Activated CD4-positive, CD25-positive, alpha-beta regulatory T cell (primary cell): ENCODE measurements around the gene WDR76.
"Not testable (repeated sequence)": the region's sequence is repeated elsewhere in the genome, so short reads cannot be mapped to it uniquely, and the experiment has no call there.

ENCODE experiments used
- DNase-seq, 4 experiments: peaks; one replicate each; lab custom pipeline; 2025; lab: John Stamatoyannopoulos, UW

The WDR76 gene

DNA sequence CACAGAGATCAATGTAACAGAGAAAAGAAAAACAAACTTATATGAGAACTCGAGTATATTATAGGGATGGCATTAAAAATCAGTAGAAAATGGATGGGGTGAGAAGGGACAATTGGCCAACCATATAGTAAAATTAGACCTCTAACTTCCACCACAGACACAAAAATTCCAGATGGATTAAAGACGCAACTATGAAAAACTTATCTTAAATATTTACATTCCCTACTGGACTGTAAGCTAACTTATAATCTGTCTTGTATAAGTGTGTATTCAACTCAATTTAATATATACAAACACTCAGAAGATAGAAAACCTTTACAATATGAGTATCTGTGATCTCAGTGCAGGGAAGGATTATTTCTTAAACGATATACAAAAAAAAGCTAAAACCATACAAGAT lies 5.3 kb upstream of the WDR76 start:
- no peak for DNase-seq

DNA sequence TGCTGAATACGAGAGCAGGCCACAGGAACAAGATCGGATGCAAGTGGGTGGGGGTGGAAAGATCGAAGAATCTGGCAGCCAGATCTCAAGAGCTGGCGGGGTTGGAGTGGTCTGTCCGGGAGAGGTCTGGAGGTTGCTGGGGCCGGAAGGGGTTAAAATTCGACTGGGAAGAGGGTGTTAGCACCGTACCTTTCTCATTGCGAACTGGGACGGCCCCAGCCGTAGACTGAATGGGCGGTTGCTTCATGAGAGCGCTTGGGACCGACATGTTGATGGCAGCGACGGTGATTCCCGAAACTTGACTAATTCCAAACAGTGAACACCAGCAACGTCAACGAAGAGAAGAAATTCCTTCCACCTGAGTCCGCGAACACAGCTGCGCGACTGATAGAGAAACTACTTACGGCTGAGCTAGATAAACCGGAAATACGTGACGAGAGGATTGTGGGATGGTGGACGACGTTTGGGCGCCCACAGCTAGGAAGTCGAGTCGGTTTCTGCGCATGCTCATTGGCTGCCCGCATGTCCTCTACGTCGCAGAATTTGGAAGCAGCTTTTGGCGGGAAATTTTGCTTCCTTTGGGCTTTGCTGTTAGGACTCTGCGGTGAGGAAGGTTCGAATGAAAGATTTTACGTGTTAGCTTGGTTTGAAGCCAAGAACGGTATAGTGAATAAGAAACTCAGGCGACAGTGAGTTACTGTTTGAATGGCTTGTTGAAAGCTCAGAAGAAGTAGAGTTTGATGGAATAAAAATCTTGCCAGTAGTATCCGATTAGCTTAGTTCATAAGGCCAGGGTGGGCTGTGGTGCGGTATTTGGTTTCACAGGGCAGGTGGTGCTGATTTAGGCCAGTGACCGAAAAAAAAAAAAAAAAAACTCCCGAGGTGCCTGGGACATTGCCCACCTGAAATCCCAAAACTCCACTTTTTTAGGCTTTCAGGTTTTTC lies 2.2 kb upstream of the WDR76 start, which contains the start of gene MFAP1:
MFAP1 (minus strand) TSS at position 389 of the 945 bp plus-strand sequence; CDS start at position 268, 121 bp downstream.
- peak; percentile 68 to 80 (median 74) for DNase-seq

- not testable (repeated sequence) for DNase-seq
Measured at GRCh38 chr15:43825305-43825704, 1.5 kb upstream of the WDR76 start.

DNA sequence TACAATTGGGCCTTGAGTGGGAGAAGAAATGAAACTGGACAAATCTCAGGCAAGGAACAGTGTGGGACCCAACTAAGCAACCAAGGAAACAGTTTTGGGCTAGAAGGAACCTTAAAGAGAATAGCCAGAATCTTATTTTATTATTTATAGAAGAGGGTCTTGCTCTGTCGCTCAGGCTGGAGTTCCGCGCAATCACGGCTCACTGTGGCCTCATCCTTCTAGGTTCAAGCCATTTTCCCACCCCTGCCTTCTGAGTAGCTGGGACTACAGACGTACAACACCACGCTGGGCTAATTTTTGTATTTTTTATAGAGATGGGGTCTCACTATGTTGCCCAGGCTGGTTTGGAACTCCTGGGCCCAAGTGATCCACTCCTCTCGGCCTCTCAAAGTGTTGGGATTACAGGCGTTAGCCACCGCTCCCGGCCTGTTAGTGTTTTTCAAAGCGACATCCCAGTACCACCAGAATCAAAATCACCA lies 734 bp upstream of the WDR76 start:
- DNase-seq, result no peak

GRCh38 chr15:43828061-43828657 lies 1.4 kb downstream of the WDR76 start:
- DNase-seq, result no peak

- not testable (repeated sequence) for DNase-seq
Measured at GRCh38 chr15:43829951-43830540, 3.2 kb downstream of the WDR76 start.

DNA sequence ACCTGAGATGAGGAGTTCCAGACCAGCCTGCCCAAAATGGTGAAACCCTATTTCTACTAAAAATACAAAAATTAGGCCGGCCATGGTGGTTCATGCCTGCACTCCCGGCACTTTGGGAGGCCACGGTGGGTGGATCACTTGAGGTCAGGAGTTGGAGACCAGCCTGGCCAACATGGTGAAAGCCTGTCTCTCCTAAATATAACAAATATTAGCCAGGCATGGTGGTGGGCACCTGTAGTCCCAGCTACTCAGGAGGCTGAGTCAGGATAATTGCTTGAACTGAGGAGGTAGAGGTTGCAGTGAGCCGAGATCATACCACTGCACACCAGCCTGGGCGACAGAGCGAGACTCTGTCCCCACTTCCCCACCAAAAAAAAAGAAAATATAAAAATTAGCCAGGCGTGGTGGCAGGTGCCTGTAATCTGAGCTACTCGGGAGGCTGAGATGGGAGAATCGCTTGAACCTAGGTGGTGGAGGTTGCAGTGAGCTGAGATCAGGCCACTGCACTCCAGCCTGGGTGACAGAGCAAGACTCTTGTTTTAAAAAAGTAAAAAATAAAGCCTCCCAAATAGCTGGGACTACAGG lies 4.0 kb downstream of the WDR76 start:
- DNase-seq, result not testable (repeated sequence)

DNA sequence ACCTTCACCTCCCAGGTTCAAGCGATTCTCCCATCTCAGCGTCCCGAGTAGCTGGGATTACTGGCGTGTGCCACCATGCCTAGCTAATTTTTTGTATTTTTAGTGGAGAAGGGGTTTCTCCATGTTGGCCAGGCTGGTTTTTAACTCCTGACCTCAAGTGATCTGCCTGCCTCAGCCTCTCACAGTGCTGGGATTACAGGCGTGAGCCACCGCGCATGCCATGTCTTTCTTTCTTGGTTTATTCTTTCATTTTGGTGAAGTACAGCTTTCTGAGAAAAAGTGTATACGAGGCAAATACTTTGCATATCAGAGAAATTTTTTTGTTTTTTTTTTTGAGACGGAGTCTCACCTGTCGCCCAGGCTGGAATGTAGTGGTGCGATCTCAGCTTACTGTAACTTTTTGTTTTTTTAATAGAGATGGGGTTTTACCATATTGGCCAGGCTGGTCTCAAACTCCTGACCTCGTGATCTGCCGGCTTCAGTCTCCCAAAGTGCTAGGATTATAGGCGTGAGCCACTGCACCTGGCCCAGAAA lies 4.8 kb downstream of the WDR76 start:
- not testable (repeated sequence) for DNase-seq

- not testable (repeated sequence) for DNase-seq
Measured at GRCh38 chr15:43832485-43832884, 5.7 kb downstream of the WDR76 start.

GRCh38 chr15:43845421-43845820 lies 18.6 kb downstream of the WDR76 start:
- DNase-seq, result no peak

- DNase-seq, result no peak
Measured at GRCh38 chr15:43851251-43851650, 24.4 kb downstream of the WDR76 start.

DNA sequence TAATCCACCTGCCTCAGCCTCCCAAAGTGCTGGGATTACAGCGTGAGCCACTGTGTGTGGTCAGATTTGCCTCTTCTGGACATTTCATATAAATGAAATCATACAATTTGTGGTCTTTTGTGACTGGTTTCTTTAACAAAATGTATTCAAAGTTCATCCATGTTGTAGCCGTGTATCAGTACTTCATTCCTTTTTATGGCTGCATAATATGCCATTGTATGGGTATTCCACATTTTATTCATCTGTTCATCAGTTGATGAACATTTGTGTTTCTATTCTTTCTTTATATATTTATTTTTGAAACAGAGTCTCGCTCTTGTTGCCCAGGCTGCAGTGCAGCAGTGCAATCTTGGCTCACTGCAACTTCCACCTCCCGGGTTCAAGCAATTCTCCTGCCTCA lies 25.8 kb downstream of the WDR76 start:
- no peak for DNase-seq

DNA sequence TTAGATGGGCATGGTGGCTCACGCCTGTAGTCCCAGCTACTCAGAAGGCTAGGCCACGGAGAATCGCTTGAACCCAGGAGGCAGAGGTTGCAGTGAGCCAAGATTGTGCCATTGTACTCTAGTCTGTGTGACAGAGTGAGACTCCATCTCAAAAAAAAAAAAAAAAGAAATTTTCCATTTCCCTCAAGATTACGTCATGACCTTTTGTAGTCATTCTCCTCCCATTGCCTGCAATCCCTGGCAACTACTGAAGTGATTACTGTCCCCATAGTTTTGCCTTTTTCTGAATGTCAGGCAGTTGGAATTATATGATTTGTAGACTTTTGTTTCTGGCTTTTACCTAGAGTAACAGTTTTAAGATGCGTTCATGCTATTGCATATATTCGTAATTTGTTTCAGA lies 28.0 kb downstream of the WDR76 start:
- DNase-seq, result no peak

GRCh38 chr15:43859546-43859945 lies 32.7 kb downstream of the WDR76 start:
- DNase-seq, result no peak

- DNase-seq, result not testable (repeated sequence)
Measured at GRCh38 chr15:43866636-43867035, 39.8 kb downstream of the WDR76 start.

DNA sequence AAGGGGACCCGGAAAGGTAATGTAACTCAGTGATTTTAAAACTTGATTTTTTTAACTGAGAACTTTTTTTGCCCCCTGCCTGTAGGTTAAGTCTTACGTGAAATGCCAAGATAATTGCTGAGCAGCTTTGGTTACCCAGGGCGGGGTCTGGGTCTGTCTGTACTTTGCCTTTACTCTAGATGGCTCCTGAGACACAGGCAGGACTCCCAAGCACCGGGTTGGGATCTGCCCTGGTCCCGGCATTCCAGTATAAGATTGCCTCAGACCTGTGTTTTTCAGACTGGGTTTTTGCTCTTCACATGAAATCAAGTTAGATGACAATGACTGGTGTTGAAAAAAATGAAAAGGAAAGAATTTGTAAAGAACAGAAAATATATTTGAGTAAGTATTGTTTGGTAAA lies 40.3 kb downstream of the WDR76 start:
- no peak for DNase-seq

GRCh38 chr15:43868406-43868805 lies 41.6 kb downstream of the WDR76 start:
- no peak for DNase-seq

- no peak for DNase-seq
Measured at GRCh38 chr15:43871835-43872234, 45.0 kb downstream of the WDR76 start.

DNA sequence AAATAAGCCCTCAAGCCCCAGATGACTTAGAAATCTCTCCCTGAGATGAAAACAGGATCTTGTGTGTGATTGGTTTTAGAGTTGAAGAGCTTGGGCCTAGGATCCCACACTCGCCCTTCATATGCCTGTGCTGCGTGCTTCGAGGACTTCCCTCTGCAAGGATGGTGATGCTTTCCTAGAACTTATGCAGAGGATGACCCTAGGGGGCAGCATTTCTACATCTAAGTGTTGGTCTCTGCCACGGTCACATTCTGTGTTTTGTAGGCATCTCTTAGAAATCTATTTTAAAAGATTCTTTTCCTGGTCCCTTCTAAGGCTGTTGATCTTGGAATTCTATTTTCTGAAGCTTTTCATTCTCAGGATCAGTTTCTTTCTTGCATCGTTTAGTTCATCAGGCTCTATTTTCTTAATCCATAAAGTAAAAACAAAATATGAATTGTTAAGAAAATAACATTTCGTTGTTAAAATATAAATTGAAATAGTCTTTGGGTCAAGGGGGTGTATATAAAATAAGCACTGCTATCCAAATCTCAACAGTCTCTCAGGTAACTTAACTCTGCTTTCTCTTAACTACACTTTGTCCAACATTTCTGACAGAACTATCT lies 45.7 kb downstream of the WDR76 start:
- no peak for DNase-seq

DNA sequence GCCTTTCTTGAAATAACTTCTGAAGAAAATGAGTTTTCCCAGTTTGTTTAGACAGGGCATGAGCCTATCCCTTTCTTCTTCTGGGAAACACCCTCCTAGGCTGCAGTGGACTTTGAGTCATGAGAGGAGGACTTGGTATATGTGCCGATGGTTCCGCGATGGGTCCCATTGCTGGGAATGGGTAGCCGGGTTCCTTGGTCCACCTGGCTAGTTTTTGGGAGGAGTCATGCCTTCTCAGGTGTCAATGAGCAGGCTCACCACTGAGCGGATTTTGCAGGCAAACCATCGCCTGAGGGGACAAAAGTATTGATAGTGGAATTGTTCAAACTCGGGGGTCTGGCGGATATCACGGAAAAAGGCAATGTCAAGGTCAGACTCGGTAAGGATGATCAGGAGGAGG lies 46.8 kb downstream of the WDR76 start:
- DNase-seq, result no peak

DNA sequence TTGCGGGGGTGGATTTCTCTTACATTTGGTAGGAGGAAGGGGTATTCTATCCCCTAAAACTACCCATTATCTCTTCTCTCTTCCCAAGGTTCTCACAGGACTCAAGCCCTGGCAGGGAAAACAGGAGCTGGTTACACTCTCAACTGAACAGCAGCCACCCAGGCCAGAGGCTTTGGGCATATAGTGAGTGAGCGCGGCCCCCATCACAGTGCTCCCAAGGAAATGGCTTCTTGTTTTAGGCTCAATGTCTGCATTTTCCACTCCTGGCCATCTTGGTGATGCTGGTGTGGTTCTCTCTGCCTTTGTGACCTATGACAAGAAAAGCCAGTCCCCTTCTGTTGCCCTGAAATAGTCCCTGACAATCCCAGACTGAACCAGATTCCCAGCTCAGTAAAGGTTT lies 50.1 kb downstream of the WDR76 start:
- DNase-seq, result no peak

- DNase-seq, result no peak
Measured at GRCh38 chr15:43877371-43877770, 50.6 kb downstream of the WDR76 start.
